ENCODE measurements around the gene CCL1. TPM values are rescaled to one million over a fixed set of nuclear protein-coding genes. Genes with fewer than 3 reads are reported as not detected.

The CCL1 gene
- total RNA-seq, 1 donor from 2014 or later, result not detected

DNA sequence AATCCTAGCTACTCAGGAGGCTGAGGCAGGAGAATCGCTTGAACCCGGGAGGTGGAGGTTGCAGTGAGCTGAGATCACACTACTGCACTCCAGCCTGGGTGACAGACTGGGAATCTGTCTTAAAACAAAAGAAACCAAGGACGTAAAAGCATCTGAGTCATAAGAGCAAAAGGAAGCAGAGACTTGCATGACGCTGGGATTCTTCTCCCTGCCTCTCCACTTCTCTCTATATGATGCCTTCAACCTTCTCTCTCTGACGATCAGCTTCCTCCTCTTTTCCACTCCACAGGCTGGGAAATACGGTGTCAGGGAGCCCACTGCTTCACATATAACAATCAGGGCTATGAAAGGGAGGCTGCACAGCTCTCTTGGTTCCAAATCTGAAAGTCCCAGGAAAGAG is 43.2 kb upstream of the CCL1 start:
- TF ChIP-seq, protein P1, sequence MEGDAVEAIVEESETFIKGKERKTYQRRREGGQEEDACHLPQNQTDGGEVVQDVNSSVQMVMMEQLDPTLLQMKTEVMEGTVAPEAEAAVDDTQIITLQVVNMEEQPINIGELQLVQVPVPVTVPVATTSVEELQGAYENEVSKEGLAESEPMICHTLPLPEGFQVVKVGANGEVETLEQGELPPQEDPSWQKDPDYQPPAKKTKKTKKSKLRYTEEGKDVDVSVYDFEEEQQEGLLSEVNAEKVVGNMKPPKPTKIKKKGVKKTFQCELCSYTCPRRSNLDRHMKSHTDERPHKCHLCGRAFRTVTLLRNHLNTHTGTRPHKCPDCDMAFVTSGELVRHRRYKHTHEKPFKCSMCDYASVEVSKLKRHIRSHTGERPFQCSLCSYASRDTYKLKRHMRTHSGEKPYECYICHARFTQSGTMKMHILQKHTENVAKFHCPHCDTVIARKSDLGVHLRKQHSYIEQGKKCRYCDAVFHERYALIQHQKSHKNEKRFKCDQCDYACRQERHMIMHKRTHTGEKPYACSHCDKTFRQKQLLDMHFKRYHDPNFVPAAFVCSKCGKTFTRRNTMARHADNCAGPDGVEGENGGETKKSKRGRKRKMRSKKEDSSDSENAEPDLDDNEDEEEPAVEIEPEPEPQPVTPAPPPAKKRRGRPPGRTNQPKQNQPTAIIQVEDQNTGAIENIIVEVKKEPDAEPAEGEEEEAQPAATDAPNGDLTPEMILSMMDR (IDR thresholded peaks at IDR 0.05), result no peak
- Mint-ChIP-seq H3K9me3 (ENCODE audit: low read depth) (no peaks in the 10 kb centered on the region), H3K4me3 (ENCODE audit: unreplicated experiment) (no peak overlapping the region)

DNA sequence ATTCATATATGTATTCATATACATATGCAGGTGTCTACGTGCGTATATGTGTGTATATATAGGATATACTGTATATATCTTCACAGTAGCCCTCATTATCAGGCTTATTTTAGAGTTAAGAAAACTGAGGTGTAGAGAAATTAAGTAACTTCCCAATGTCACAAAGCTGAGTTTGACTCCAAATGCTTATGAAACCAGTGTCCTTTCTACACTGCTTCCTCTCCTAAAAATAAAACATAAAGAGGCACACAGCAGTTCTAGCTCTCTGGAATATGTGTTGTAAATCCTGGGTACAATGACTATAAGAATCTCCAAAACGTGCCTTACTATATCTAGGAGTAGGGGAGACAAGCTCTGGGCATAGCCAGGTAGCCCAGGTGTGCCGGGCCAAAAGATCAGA is 40.0 kb upstream of the CCL1 start:
- no peak for DNase-seq (ENCODE audit: low spot score)
- Mint-ChIP-seq H3K9me3 (ENCODE audit: low read depth) (no peaks in the 10 kb centered on the region), H3K27ac (ENCODE audit: unreplicated experiment) (no peak overlapping the region), H3K36me3 (ENCODE audit: low read depth) (no peaks in the 10 kb centered on the region), H3K27me3 (ENCODE audit: low read depth) (peaks cover 15% of the 10 kb centered on the region), H3K4me3 (ENCODE audit: unreplicated experiment) (no peak overlapping the region), H3K4me1 (ENCODE audit: low read depth) (no peaks in the 10 kb centered on the region)
- TF ChIP-seq, protein P1 (IDR thresholded peaks at IDR 0.05), result no peak

More for the DNA sequence above, 43.2 kb upstream of the CCL1 start:
- H3K27ac Mint-ChIP-seq (ENCODE audit: unreplicated experiment), result no peak overlapping the region
- H3K27me3 Mint-ChIP-seq (ENCODE audit: low read depth), result peaks cover 25% of the 10 kb centered on the region
- no peaks in the 10 kb centered on the region for H3K36me3 Mint-ChIP-seq (ENCODE audit: low read depth)
- no peaks in the 10 kb centered on the region for H3K4me1 Mint-ChIP-seq (ENCODE audit: low read depth)
- no peak for DNase-seq (ENCODE audit: low spot score)

DNA sequence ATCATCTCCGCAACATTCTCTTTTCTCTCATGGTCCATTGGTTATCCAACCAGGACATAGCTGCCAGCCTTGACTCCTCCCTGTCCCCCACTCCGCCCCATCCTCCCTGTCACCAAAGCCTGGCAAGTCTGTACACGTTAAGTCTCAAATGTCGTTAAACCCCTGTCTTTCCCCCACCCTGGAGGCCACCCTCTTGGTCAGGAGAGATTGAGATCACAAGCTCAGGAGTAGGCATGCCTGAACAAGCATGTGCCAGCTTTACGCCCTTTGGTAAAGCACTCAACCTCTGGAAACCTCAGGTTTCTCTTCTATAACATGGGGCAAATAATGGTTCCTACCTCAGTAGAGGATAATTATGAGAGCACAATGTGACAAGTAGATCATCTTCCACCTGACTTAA is 38.1 kb upstream of the CCL1 start:
- Mint-ChIP-seq H3K36me3 (ENCODE audit: low read depth) (no peaks in the 10 kb centered on the region), H3K27ac (ENCODE audit: unreplicated experiment) (no peak overlapping the region), H3K9me3 (ENCODE audit: low read depth) (no peaks in the 10 kb centered on the region)

DNA sequence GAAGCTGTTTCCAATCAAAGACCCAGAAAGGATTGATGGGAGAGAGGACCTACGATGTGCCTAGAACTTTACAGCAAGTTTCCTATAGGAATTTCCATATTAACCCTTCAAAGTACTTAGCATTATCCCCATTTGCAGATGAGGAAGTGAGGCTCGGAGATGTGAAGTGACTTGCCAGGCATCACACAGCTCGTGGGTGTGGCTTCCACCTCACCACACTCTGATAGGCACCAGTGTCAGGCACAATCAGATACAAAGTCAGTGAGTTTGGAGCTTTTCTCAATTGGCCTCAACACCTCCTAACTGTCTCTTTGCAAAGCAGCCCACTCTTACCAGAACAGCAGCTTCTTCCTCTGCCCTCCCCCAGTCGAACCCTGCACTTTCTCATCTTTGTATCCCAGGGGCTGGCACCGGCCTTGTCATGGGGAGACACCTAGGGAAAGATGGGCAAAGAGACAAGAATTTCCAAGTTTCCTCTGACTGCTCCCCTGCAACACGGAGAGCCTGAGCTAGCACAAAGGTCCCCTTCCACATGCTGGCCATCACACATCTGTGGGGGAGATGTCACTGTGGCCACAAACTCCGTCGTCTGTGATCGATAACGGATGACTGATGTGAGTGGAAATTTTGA is 37.4 kb upstream of the CCL1 start:
- Mint-ChIP-seq H3K36me3 (ENCODE audit: low read depth) (no peaks in the 10 kb centered on the region), H3K27me3 (ENCODE audit: low read depth) (peaks cover 24% of the 10 kb centered on the region), H3K4me1 (ENCODE audit: low read depth) (no peaks in the 10 kb centered on the region), H3K4me3 (ENCODE audit: unreplicated experiment) (no peak overlapping the region), H3K9me3 (ENCODE audit: low read depth) (no peaks in the 10 kb centered on the region), H3K27ac (ENCODE audit: unreplicated experiment) (no peak overlapping the region)
- TF ChIP-seq, protein P1 (IDR thresholded peaks at IDR 0.05), result no peak
- no peak for DNase-seq (ENCODE audit: low spot score)

More for the DNA sequence above, 38.1 kb upstream of the CCL1 start:
- H3K27me3 Mint-ChIP-seq (ENCODE audit: low read depth), result peaks cover 23% of the 10 kb centered on the region
- H3K4me3 Mint-ChIP-seq (ENCODE audit: unreplicated experiment), result no peak overlapping the region
- no peak for DNase-seq (ENCODE audit: low spot score)
- no peaks in the 10 kb centered on the region for H3K4me1 Mint-ChIP-seq (ENCODE audit: low read depth)
- TF ChIP-seq, protein P1 (IDR thresholded peaks at IDR 0.05), result no peak

DNA sequence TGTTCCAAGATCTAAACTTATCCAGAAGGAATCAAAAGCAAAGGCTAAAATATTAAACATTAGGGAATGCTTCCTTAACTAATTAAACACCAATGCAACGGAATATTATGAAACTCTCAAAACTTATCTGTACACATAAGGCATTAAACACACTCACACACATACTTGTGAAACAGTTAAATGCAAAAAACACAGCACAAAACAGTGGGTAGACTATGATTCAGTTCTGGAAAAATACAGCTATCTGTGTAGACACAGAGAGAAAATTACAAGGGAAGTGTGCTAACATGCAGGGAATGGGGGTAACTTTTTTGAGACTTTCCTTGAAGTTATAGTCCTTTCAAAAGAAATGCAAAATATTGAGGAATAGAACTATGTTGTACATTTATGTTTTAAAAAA is 36.7 kb upstream of the CCL1 start:
- Mint-ChIP-seq H3K4me1 (ENCODE audit: low read depth) (no peaks in the 10 kb centered on the region), H3K27me3 (ENCODE audit: low read depth) (peaks cover 29% of the 10 kb centered on the region), H3K4me3 (ENCODE audit: unreplicated experiment) (no peak overlapping the region), H3K36me3 (ENCODE audit: low read depth) (no peaks in the 10 kb centered on the region), H3K27ac (ENCODE audit: unreplicated experiment) (no peak overlapping the region), H3K9me3 (ENCODE audit: low read depth) (no peaks in the 10 kb centered on the region)
- TF ChIP-seq, protein P1 (IDR thresholded peaks at IDR 0.05), result no peak
- no peak for DNase-seq (ENCODE audit: low spot score)

Data from chondrocyte (in vitro differentiated cells).